Stimulated activated naive CD8-positive, alpha-beta T cell treated with anti-CD3 and anti-CD28 coated beads, Interleukin-15, Interleukin-2, amounts not matched to agents 100 ng/mL and 50 ng/mL, for 24 hours (primary cell): Measurements from ENCODE around the gene COL18A1.

Experiments
- H3K27ac Mint-ChIP-seq: one replicate; pipeline ENCODE4 v1.8.0; 2021; ENCODE audit warnings: mild to moderate bottlenecking, mixed read lengths
- H3K27me3 Mint-ChIP-seq: one replicate; pipeline ENCODE4 v1.8.0; 2021; ENCODE audit warnings: mixed read lengths
- H3K36me3 Mint-ChIP-seq: one replicate; pipeline ENCODE4 v1.8.0; 2021; ENCODE audit warnings: low read depth, mixed read lengths
- H3K4me1 Mint-ChIP-seq: one replicate; pipeline ENCODE4 v1.8.0; 2021; ENCODE audit warnings: low read depth, mixed read lengths
- H3K4me3 Mint-ChIP-seq: one replicate; pipeline ENCODE4 v1.8.0; 2021; ENCODE audit warnings: mild to moderate bottlenecking, mixed read lengths
- H3K9me3 Mint-ChIP-seq: one replicate; pipeline ENCODE4 v1.8.0; 2021; ENCODE audit warnings: mixed read lengths

Gene COL18A1

DNA sequence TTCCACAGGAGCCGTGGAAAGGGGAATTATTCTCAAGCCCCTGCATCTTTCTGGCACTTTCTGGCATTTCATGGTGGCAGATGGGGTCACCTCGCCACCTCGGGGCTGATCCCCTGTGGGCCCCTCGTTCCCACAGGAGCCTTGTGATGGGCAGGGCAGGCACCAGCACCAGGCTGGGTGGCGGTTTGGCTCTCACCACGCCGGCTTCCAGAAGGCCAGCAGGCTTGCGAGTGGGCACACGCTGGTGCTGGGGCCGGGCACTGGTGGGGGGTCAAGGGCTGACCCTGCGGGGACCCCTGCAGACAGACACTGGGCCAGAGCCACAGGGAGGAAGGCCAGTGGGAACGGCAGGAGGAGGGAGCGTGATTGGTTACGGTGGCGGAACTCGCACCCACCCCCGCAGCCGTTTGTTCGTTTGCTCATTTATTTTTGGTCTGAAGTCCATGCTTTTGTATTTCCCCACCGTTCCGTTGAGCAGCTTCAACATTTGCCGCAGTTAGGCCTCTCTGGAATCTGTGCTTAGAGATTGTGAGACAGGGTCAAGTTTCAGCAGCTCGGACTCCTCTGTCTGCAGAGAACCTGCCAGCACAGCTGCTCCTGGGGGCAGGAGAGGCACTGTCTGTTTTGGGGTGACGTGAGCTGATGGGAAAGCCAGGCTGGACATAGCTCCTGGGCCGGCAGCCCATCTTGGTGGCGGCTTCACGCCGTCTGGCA is 5.3 kb downstream of the COL18A1 start:
- peaks cover 16% of the 10 kb centered on the region for H3K27me3 Mint-ChIP-seq
- H3K4me3 Mint-ChIP-seq, result no peak overlapping the region
- H3K36me3 Mint-ChIP-seq, result no peaks in the 10 kb centered on the region
- H3K9me3 Mint-ChIP-seq, result no peaks in the 10 kb centered on the region
- no peak overlapping the region for H3K27ac Mint-ChIP-seq
- H3K4me1 Mint-ChIP-seq, result peaks cover 8% of the 10 kb centered on the region

DNA sequence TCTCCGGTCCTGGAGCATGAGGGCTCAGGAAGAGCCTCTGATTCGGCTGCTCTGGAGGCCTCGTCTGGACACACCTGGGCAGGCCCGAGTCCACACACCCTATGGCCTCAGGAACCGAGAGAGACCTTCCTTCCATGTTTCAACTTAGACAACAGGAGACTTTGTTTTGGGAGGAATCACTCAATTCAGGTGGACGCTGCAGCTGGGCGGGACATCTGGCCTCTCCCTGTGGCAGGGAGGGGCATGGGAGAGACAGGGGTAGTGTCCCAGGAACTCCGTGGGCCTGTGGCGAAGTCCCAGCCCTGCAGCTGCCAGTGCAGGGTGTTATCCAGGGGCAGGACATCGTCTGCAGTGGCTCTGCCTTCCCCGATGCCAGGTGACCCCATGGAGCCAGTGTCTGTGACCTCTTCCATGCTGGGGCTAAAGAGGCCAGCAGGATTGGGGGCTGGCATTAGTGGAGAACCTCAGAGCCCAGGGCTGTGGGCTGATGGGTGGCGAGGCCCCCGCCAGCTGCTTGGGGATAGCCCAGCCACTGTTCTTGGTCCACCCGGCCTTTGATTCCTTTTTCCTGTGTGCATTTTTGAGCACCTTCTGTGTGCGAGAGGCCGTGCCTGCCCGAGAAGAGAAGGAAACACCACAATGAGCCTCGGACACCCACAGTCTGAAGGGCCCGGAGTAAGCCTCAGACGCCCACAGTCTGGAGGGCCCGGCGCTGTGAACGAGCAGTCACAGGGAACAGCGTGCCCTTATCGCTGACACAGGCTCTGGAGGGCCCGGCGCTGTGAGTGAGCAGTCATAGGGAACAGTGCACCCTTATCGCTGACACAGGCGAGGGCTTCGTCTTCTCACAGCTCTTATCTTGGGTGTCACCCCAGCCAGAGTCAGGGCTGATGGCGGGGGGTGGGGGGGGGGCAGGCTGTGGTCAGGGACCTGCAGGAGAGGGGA is 6.2 kb downstream of the COL18A1 start:
- H3K9me3 Mint-ChIP-seq, result no peaks in the 10 kb centered on the region
- no peak overlapping the region for H3K4me3 Mint-ChIP-seq
- H3K27ac Mint-ChIP-seq, result no peak overlapping the region
- H3K4me1 Mint-ChIP-seq, result peaks cover 8% of the 10 kb centered on the region
- no peaks in the 10 kb centered on the region for H3K36me3 Mint-ChIP-seq
- peaks cover 16% of the 10 kb centered on the region for H3K27me3 Mint-ChIP-seq

DNA sequence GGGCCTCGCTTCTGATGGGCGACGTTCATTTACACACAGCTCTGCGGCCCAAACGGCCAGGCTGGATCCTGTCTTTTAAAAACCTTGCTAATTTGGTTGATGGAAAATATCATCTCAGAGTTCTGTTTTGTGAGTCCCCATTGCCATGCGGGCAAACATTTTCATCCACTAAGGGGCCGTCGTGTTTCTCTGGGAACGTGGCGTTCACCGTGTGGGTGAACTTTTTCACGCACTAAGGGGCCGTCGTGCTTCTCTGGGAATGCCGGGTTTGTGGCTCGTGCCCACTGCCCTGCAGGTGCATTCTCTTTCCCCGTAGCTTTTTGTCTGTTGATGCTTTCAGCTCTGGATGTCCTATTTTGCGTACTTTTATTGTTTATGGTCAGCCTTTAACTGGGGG is 6.8 kb downstream of the COL18A1 start:
- Mint-ChIP-seq H3K27me3 (peaks cover 9% of the 10 kb centered on the region), H3K27ac (no peak overlapping the region), H3K36me3 (no peaks in the 10 kb centered on the region), H3K4me3 (no peak overlapping the region), H3K9me3 (no peaks in the 10 kb centered on the region), H3K4me1 (peaks cover under 1% of the 10 kb centered on the region)

DNA sequence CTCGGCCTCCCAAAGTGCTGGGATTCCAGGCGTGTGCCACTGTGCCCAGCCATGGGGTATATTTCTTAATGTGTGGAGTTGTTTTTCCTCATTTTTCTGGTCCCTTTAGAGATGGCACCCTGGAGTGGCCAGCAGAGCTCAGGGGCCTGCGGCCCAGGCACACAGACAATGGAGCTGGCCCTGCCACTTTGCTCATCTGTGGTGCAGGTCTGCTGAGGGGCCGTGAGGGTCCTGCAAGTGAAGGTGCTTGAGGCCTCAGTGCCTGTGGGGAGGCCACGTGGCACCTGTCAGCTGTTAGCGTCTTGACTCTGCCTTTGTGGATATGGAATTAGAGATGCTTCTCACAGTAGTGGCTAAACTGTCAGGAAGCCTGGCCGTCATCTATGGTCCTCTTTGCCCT is 7.5 kb downstream of the COL18A1 start:
- H3K27ac Mint-ChIP-seq, result no peak overlapping the region
- H3K9me3 Mint-ChIP-seq, result no peaks in the 10 kb centered on the region
- H3K36me3 Mint-ChIP-seq, result no peaks in the 10 kb centered on the region
- no peaks in the 10 kb centered on the region for H3K4me1 Mint-ChIP-seq
- H3K27me3 Mint-ChIP-seq, result peaks cover 3% of the 10 kb centered on the region
- H3K4me3 Mint-ChIP-seq, result no peak overlapping the region

DNA sequence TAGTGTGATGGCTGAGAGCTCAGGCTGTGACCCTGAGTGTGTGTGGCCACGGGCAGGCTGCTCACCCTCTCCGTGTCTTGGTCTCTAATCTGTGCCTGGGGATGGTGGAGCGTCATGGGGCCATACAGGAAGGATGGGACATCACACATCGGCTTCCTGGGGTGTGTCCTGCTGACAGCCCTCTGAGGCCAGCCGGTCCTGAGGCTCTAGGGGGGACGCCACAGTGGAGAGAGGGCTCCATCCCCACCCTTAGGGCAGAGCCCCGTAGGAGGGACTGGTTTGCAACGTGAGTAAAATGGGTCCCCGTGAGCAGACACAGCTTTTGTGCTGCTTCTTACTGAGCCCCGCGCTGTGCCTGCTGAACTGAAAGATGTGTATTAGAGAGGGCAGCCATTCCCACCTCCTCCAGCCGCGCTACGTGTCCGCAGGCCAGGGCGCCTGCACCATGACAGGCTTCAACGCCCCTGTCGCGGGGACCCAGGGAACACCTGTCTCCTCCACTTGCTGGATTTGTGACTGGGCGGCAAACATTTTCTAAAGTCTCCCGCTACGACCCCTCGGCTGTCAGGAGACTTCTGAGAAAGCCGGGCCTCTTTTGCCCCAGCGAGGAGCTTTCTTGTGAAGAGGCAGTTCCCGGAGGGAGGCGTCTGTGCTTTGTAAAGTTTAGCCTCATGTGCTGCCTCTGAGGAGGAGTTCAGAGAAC is 8.1 kb downstream of the COL18A1 start:
- Mint-ChIP-seq H3K27ac (no peak overlapping the region), H3K36me3 (no peaks in the 10 kb centered on the region), H3K4me1 (no peaks in the 10 kb centered on the region), H3K9me3 (no peaks in the 10 kb centered on the region), H3K4me3 (no peak overlapping the region), H3K27me3 (no peaks in the 10 kb centered on the region)

DNA sequence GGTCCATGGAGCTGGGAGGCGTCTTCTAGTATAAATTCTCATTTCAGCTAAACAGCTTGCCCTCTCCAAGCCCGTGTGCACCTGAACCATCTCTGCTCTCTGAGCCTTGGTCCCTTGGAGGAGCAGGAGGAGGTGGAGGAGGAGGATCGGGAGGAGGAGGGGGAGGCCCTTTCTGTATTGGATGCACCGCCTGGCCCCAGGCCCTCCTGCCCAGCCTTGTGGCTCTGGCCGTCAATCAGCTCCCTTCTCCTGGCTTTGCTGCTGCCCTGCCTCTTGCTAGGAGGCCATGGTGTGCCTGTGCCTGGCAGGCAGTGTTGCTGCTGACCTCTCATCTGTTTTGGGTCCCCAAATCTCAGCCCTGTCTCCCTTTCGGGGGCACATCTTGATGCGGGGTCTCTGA is 9.0 kb downstream of the COL18A1 start:
- Mint-ChIP-seq H3K27ac (no peak overlapping the region), H3K9me3 (no peaks in the 10 kb centered on the region), H3K4me3 (no peak overlapping the region), H3K4me1 (no peaks in the 10 kb centered on the region), H3K36me3 (no peaks in the 10 kb centered on the region), H3K27me3 (no peaks in the 10 kb centered on the region)

DNA sequence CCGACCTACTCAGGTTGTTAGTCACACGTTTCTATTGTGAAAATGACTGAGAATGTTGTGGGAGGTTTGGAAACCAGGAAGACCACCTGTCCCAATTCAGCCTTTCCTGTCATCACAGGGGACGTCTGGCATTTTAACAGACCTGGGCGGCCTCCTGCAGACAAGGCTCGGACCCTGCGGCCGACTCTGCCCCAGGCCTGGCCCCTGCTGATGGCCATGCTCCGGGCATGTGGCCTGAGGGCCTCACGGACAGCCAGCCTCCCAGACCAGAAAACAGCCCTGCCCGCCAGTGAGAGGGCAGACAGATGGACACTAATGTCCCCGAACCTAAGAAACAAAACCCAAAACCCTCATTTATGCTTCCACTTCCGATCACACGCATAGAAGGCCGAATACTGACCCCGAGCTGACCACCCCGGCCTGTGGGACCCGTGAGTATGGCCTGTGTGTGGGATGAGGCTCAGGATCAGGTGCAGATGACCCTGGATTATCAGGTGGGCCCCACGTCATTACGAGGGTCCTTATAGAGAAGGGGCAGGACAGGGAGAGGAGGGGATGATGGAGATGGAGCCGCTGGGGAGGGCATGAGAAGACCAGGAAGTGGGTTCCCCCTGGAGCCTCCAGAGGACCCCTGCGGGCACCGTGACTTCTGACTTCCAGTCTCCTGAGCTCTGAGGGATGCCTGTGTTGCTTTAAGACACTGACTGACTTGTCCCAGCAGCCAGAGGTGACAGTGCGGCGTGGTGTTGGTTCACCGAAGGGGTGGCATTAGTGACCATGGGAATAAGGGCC is 9.6 kb downstream of the COL18A1 start:
- Mint-ChIP-seq H3K4me1 (no peaks in the 10 kb centered on the region), H3K27ac (no peak overlapping the region), H3K9me3 (no peaks in the 10 kb centered on the region), H3K4me3 (no peak overlapping the region), H3K36me3 (no peaks in the 10 kb centered on the region), H3K27me3 (no peaks in the 10 kb centered on the region)

DNA sequence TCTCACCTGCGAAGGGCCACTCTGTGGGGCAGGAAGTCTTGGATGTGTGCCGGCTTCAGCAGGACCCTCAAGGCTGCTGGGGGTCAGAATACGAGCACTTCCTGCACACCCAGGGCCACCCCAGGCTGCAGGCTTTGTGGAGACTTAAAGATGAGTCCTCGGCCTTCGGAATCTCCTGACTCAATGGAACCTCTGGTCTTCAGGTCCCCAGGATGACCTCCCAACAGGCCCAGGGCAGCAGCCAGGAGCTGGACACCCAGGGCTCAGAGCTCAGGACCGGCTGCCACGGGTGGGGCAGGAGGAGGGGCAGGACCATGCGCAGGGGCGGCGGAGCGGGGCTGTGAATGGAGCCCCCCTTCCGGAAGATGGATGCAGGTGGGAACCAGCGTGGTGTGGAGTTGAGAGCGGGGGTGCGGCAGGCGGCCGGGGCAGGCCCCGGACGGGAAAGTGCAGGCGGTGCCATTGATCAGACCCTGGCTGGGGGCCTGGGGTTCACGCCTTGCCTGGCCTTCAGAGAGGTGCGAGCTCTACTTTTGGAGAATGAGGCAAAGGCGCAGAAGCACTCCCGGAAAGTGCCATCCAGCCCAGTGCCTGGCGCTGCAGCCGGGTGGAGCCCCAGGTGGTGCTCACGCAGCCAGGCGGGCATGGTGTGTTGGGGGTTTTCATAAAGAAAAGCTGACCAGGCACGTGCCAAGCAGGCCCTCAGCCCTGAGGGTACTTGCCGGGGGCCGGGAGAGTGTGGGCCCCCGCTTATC is 10.4 kb downstream of the COL18A1 start:
- Mint-ChIP-seq H3K27me3 (no peaks in the 10 kb centered on the region), H3K4me3 (no peak overlapping the region)

DNA sequence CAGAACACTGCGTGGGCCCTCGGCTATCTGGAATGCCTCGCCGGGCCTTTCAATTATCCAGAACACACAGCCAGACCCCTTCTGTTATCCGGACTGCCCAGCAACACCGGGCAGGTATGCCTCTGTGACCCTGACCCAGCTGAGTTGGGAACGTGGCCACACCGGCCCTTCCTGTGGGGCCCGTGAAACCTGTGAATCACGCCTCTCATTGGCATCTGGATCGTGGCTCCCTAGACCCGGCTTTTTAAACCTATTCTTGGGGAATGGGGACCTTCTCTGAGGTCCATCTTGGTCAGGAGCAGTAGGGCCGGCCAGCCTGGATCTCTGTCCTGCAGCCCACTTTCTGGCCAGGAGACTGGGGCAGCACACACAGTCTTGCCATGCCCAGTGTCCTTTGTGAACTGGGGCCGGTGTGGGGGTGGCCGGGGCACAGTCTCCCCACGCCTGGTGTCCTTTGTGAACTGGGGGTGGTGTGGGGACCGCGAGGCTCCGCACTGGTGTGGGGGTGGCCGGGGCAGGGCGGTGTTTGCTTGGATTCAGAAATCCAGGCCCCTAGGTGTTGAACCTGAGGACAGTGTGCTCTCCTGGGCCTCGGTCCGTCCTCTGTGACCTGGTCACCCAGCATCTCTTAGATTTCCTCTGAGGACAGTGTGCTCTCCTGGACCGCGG is 11.1 kb downstream of the COL18A1 start:
- no peak overlapping the region for H3K4me3 Mint-ChIP-seq
- H3K9me3 Mint-ChIP-seq, result no peaks in the 10 kb centered on the region
- no peaks in the 10 kb centered on the region for H3K27me3 Mint-ChIP-seq
- H3K36me3 Mint-ChIP-seq, result no peaks in the 10 kb centered on the region
- H3K27ac Mint-ChIP-seq, result no peak overlapping the region
- H3K4me1 Mint-ChIP-seq, result no peaks in the 10 kb centered on the region

More for the DNA sequence above, 10.4 kb downstream of the COL18A1 start:
- Mint-ChIP-seq H3K9me3 (no peaks in the 10 kb centered on the region), H3K36me3 (no peaks in the 10 kb centered on the region), H3K4me1 (no peaks in the 10 kb centered on the region), H3K27ac (no peak overlapping the region)

DNA sequence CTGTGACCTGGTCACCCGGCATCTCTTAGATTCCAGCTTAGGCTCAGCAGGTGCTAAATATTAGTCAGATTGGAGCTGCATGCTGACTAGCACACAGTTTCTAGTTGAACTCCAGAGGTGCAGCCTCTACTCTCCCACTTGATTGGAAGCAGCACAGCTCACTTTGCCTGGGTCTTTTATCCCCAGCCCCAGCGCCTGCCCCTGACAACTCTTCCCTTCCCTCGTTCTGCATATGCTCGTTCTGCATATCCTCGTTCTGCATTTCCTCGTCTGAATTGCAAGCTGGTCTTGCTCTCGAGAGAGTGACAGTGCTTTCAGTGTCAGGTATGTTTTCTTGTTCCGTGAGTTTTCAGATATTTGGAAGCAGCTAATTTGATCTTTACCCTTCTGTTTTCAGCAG is 11.7 kb downstream of the COL18A1 start:
- Mint-ChIP-seq H3K4me1 (no peaks in the 10 kb centered on the region), H3K27ac (no peak overlapping the region), H3K9me3 (no peaks in the 10 kb centered on the region), H3K36me3 (no peaks in the 10 kb centered on the region), H3K4me3 (no peak overlapping the region), H3K27me3 (no peaks in the 10 kb centered on the region)

DNA sequence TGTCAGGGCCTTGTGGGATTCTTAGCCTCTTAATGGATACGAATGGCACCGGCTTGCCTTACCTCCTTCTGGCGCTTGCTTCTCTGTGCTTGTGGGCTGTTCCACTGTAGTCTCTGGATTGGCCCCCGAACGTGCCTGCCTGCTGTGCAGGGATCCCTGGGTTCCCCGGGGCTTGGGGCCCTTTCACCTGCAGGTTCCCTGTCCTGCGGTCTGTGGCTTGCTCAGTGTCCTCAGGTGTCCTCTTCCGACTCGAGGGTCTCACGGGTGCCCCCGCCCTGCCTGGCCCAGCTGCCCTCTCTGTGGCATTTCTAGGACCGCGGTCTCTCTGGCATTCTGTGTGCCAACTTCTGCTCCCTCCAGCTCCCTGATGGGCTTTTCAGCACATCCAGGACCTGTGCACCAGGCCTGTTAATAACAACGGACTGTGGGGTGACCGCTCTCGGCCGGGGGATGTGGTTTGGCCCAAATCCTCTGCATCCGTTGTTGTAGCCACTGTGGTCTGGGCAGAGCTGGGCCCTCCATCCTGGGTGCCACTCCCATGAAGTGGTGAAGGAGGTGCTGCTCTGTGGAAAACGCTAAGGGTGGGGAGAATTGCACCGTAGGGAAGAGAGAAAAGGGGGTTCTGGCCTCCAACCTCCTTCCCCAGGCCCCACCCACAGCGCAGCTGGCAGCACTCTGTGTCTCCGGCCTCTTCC is 12.4 kb downstream of the COL18A1 start:
- no peaks in the 10 kb centered on the region for H3K4me1 Mint-ChIP-seq
- no peaks in the 10 kb centered on the region for H3K36me3 Mint-ChIP-seq
- H3K27me3 Mint-ChIP-seq, result no peaks in the 10 kb centered on the region
- no peak overlapping the region for H3K4me3 Mint-ChIP-seq
- H3K9me3 Mint-ChIP-seq, result no peaks in the 10 kb centered on the region
- H3K27ac Mint-ChIP-seq, result no peak overlapping the region

DNA sequence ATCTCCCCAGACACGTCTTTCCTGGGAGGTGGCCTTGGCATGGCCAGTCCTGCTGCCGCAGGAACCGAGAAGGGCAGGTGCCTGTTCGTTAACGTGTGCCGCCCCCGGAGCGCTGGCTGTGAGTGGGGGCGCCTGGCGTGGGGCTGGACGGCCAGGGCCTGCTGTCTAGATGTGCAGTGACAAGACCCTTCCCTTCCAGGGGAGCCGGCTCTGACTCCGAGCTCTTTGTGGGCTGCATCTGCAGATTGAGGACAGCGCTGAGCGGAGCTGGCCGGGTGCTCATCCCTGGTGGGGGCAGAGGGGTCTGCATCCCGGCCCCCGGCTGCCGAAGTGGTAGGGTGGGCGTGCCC is 13.0 kb downstream of the COL18A1 start:
- H3K4me3 Mint-ChIP-seq, result no peak overlapping the region
- no peaks in the 10 kb centered on the region for H3K36me3 Mint-ChIP-seq
- no peaks in the 10 kb centered on the region for H3K27me3 Mint-ChIP-seq
- H3K9me3 Mint-ChIP-seq, result no peaks in the 10 kb centered on the region
- H3K4me1 Mint-ChIP-seq, result no peaks in the 10 kb centered on the region
- H3K27ac Mint-ChIP-seq, result no peak overlapping the region
